GM08714 (cell line): ENCODE data around the gene PPP2R2D.

Source experiments
- H3K4me3 ChIP-seq: fragments of 200-500 bp; sonication (Bioruptor generic); 2 replicates; pipeline ENCODE4 v1.5.1; 2014; ENCODE audit warnings: mild to moderate bottlenecking, low read length, inconsistent platforms
- ZNF274 ChIP-seq: IDR thresholded peaks from 2 replicates; pipeline ENCODE4 v1.6.1; 2012; ENCODE audit warnings: mild to moderate bottlenecking, low read depth, low read length

The PPP2R2D gene

DNA sequence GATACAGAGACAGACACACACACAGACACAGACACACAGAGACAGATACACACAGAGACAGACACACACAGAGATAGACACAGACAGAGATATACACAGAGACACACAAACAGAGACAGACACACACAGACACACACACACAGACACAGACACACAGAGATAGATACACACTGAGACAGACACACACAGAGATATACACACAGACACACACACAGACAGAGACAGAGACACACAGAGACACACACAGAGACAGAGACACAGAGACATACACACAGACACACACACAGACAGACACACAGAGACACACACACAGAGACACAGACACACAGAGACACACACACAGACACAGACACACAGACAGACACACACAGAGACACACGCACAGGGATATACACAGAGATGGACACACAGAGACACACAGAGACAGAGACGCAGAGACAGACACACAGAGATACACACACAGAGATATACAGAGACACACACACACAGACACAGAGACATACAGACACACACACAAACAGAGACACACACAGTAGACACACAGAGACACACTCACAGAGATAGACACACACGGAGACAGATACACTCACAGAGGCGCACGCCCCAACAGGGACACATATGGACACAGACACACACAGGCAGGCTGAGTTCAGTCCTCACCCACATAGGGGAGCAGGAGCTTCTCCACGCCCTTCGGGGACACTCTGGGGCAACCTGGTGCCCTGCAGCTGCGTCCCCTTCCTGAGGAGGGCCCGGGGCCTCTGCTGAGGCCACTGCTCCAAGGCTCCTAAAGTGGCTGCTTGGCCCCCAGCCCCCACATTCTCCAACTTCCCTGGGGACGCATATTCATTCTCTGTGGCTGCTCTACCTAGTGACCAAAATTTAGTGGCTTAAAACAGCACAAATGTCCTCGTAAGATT lies 10.3 kb upstream of the PPP2R2D start:
- no peak overlapping the region for H3K4me3 ChIP-seq
- TF ChIP-seq ZNF274: no peak

DNA sequence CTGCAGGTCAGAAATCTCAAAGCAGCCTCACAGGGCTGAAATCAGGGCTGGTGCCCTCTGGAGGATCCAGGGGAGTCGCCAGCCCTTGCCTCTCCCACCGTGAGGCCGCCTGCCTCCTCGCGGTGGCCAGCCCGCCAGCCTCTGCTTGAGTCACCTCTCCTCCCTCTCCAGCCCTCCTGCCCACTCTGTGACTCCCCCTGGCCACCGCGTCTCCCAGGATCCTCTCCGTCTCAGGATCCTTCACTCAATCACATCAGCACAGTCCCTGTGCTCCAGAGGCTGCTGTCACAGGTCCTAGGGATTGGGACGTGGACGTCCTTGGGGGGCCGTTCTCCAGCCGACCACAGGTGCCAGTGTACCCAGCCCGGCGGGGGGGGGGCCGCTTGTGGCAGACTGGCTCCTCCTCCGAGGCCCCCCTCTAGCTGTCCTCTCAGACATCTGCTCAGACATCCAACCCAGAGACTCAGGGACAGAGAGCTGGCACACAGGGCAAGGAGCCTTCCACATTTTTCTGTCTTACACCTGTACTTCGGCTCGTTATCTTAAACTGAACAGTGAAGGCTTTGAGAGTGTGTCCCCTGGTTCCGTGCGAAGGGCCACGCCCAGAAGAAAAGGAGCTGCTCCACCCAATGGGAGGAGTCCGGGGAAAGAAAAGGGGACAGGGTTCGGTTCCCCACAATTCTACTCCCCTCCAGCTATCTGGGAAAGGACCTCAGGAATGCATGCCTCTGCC lies 9.4 kb upstream of the PPP2R2D start:
- no peak overlapping the region for H3K4me3 ChIP-seq
- no peak for TF ChIP-seq ZNF274

DNA sequence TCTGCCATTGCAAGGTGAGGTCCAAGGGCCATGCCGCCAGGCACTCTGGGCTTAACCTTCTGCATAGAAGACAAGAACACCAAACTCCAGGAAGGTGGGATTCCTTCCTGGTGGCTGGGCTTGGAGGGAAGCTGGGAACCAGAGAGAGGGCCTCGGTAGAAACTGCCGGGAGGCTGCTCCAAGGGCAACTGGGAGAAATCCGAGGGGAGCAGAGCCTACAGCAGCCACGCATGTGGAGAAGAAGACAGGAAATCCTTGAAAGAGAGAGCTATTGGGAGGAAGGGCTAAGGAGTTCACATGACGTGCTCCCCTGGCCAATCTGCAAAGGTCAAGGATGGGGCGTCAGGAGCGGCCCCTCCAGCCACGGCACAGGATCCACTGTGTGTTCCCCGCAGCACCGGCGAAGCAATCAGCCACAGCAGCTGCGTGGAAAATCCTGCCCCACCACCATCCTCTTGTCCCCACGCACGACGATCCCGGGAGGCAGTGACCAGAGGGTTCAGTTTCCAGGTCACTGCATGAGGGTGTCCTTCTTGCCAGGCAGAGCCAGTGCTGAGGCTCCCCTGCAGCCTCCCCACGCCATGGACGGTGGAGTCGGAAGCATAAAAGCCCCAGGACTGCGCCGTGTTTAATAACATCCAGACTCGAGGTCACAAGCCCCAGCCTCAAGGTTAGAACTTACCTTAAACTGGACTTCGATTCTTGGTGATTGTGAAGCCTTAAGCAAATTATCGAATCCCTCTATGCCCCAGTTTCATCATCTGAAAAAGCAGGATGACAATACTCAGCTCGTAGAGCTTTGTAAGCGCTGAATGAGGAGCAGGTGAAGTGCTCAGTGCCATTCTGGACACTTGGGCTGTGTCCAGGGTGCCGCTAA lies 8.6 kb upstream of the PPP2R2D start:
- H3K4me3 ChIP-seq: no peak overlapping the region
- TF ChIP-seq ZNF274: no peak

DNA sequence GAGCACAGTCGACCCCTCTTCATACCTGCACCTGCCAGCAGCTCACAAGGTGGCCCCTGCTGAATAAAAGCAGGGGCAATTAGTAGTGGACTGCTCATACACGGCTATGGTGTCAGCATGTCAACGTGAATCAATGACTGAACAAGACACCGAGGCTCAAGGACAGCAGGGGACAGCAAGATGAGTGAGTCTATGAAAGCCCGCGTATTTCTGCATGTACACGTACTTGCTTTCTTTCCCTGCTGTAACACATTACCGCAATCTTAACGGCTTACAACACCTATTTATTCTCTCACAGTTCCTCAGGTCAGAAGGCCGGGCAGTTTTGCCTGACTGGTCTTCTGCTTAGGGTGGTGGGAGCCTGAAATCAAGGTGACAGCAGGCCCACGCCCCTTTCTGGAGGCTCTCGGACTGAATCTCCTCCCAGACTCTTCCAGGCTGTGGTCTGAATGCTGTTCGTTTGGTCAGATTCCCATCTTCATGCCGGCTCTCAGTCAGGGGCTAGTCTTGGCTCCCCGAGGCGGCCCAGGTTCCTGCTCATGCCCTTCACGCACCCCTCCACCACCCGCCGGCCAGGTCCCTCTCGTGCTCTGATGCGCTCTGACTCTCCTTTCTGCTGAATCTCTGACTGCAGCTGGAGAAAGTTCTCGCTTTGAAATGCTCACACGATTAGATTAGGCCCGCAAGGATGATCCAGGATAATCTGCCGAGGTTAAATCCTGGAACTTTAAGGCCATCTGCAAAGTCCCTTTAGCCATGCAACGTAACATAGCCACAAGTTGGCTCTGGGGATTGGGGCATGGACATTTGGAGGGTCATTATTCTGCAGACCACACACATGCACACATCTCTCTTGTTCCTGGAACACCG lies 7.8 kb upstream of the PPP2R2D start:
- no peak overlapping the region for H3K4me3 ChIP-seq
- no peak for TF ChIP-seq ZNF274

DNA sequence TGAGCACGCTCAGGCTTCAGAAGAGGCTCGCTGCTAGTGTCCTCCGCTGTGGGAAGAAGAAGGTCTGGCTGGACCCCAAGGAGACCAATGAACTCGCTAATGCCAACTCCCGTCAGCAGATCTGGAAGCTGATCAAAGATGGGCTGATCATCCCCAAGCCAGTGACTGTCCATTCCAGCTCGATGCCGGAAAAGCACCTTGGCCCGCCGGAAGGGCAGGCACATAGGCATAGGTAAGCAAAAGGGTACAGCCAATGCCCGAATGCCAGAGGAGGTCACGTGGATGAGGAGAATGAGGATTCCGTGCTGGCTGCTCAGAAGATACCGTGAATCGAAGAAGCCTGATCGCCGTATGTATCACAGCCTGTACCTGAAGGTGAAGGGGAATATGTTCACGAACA lies 5.7 kb upstream of the PPP2R2D start:
- no peak for TF ChIP-seq ZNF274
- H3K4me3 ChIP-seq: no peak overlapping the region

DNA sequence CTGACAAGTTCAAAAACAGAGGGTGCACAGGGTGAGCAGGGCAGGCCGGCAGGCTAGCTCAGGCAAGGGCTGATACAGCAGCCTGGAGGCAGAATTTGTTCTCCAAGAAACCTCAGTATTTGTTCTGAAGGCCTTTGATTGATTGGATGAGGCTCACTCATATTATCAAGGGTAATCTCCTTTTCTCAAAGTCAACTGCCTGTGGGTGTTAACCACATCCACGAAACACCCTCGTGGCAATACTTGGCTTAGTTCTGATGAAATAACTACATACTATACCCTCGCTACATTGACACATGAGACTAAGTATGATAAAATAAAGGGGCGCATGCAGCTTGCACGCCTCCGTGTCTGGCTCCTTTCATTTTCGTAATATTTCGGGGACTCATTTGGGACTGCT lies 4.4 kb upstream of the PPP2R2D start:
- no peak for TF ChIP-seq ZNF274
- no peak overlapping the region for H3K4me3 ChIP-seq

DNA sequence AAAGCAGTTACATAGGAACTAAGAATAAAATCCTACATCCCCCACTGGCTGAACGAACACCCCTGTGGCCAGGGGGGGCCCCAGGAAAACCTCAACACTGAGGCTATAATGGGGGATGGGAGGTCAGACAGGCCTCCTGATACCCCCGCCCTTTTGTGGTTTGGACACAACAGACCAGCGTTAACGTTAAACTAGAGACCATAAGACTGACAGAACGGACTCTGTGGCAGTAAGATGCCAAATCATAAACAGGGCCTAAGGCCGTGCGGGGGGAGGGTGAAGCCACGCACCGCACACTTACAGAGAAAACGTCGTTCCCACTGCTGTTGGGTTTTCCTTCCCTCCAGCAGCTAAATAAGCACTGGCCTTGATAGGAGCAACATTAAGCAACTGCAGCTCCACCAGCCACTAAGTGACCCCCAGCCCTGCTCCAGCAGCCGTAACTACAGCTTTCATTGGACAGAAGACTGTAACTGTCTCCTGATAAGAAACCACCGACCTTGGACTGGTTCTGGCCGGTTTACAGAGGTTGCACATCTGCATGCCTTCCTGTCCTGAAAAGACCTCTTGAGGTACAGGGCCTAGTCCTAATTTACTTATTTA lies 3.4 kb upstream of the PPP2R2D start:
- no peak overlapping the region for H3K4me3 ChIP-seq
- no peak for TF ChIP-seq ZNF274

DNA sequence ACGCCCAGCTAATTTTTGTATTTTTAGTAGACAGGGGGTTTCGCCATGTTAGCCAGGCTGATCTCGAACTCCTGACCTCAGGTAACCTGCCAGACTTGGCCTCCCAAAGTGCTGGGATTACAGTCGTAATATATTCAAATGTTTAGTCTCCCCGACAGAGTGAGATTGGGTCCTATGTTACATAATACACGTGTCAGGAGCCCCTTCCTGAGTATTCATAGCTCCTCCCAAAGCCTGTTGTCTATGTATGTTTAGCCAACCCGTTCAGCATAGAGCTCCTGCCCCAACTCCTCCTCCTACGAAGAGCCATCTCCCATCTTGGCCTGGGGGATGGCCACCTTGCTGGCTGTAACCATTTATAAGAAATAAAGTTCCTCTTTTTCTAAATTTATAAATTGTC lies 2.7 kb upstream of the PPP2R2D start:
- H3K4me3 ChIP-seq: no peak overlapping the region
- no peak for TF ChIP-seq ZNF274

DNA sequence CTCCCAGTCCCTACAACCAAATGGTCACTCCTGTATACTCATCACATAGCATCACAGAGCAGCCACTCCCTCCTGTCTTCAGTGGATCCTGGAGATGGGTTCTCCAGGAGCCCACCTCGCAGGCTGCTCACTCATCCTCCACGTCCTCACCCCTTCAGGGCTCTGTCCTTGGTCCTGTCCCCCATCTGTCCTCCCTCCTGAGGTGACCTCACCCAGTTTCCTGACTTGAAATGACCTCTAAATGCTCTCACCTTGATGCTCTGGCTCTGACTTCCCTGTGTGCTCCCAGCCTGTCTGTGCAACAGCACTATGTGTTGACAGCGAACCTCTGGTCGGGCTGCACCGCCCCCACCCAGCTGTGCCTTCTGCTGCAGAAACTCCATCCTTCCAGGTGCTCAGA lies 2.1 kb upstream of the PPP2R2D start:
- H3K4me3 ChIP-seq: no peak overlapping the region
- no peak for TF ChIP-seq ZNF274

DNA sequence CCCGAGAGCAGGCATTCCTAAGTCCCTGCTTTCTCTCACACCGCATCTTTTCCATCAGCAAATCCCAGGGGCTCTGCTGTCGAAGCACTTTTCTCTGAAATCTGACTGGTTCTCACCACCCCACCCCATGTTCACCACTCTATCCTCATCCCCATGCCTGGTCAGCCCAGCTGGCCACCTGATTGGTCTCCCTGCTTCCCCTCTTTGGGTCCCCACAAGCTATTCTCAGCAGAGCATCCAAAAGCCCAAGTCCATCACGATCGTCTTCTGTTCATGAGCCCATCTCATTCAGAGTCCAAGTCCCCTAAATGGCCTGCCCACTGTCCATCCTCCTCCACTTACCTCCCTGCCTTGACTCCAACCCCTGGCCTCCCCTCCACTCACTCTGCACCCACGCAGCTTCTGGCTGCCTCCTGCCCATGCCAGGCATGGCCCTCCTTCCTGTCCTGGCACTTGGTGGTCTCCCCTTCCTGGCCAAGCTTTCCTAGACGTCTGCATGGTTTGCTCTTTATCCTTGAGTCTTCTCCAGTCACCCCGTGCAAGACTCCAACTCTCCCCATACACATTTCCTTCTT lies 1.6 kb upstream of the PPP2R2D start:
- TF ChIP-seq ZNF274: no peak
- H3K4me3 ChIP-seq: no peak overlapping the region

DNA sequence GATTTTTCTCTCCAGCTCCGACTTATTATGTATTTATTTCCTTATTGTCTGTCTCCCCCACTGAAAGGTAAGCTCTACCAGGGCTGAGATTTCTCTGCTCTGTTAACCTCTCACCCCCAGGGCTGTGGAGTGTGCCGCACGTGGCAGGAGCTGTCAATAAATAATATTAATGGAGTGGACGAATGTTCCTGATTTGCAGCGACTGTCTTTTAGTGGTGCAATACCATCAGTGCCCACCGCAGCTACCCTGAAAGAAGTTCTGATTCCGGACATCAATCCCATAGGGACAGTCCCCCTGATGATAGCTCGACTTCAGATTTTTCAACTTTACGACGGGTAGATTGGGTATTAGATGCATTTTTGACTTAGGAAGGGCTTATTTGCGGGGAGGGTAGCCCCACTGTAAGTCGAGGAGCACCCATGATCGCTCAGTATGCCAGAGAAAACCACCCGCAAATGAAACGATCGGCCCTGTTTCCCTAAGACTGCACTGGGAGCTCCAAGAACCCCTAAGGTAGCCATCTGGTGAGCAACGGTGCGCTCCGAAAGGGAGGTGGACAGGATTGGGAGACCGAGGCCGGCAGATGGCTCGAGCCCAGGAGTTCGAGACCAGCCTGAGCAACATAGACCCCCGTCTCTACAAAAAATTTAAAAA lies 986 bp upstream of the PPP2R2D start:
- peak overlapping the region; percentile 75 for H3K4me3 ChIP-seq
- TF ChIP-seq ZNF274: no peak

DNA sequence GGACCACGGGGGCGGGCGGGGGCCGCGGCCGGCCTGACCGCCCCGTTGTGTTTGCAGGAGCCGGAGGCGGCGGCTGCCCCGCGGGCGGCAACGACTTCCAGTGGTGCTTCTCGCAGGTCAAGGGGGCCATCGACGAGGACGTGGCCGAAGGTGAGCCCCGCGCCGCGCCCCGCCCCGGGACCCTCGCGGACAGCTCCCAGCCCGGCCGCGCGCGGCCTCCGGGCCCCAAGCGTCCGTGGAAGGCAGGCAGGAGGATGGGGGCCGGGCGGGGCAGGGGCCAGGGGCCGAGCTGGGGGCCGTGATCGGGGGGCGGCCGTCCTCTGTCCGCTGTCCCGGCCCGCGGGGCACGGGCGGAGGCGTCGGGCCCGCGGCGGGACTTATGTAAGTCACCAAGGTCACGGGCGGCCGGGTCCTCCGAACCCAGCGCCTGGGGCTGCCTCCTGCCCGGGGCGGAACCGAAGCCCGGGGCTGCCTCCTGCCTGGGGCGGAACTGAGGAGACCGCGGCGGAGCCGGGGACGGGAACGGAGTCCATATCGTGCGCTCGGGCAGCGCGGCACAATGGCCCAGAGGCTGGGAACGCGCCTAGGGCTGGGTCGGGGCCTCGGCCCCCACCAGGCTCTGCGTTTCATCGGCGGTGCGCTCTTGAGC lies 497 bp downstream of the PPP2R2D start:
- no peak for TF ChIP-seq ZNF274
- peak overlapping the region; percentile 79 for H3K4me3 ChIP-seq
